GM12878 (cell line): ENCODE data around the gene COX6B2. TPM values are rescaled to one million over a fixed set of nuclear protein-coding genes. Genes with fewer than 3 reads are reported as not detected.

Experiments
- CHD4 ChIP-seq: fragments of 200-600 bp; sonication (generic); IDR thresholded peaks from 2 replicates; pipeline ENCODE4 v1.6.1; 2016; ENCODE audit warnings: mild to moderate bottlenecking
- CREM ChIP-seq: IDR thresholded peaks from 2 replicates; pipeline ENCODE4 v1.6.1; 2014; ENCODE audit warnings: antibody characterized with exemption, low read depth
- EED ChIP-seq: sonication (generic); IDR thresholded peaks from 2 replicates; pipeline ENCODE4 v1.6.1; 2016; ENCODE audit warnings: antibody characterized with exemption, low read depth
- EP300 ChIP-seq, 2 experiments: fragments of 150-350 bp in 1 of 2; IDR thresholded peaks; 2 replicates each; pipeline ENCODE4 v1.6.1; 2011 to 2012; ENCODE audit warnings: low read depth in 2 of 2, low read length in 2 of 2, borderline replicate concordance in 1 of 2, improper control_type of control experiment in 1 of 2, inconsistent platforms in 1 of 2; ENCODE audit not compliant: control insufficient read depth in 1 of 2
- GABPA ChIP-seq: IDR thresholded peaks from 2 replicates; pipeline ENCODE4 v1.6.1; 2014; ENCODE audit warnings: antibody characterized with exemption, low read depth, mild to moderate bottlenecking, inconsistent platforms
- IKZF1 ChIP-seq: fragments of 450-650 bp; conservative IDR thresholded peaks from 2 replicates; pipeline ENCODE4 v1.6.1; 2017; ENCODE audit warnings: antibody characterized with exemption, mild to moderate bottlenecking
- IRF5 ChIP-seq: fragments of 450-650 bp; IDR thresholded peaks from 2 replicates; pipeline ENCODE4 v1.6.1; 2017; ENCODE audit warnings: borderline replicate concordance
- KAT2A ChIP-seq: conservative IDR thresholded peaks from 2 replicates; pipeline ENCODE4 v1.6.1; 2011; ENCODE audit warnings: low read depth, low read length; ENCODE audit not compliant: control insufficient read depth
- MLLT1 ChIP-seq: fragments of 450-650 bp; IDR thresholded peaks from 2 replicates; pipeline ENCODE4 v1.6.1; 2016; ENCODE audit warnings: mild to moderate bottlenecking
- MTA2 ChIP-seq: fragments of 450-650 bp; IDR thresholded peaks from 2 replicates; pipeline ENCODE4 v1.6.1; 2016; ENCODE audit warnings: low read depth, mild to moderate bottlenecking, moderate library complexity
- NFYA ChIP-seq: IDR thresholded peaks from 2 replicates; pipeline ENCODE4 v1.6.1; 2011; ENCODE audit warnings: low read depth, mild to moderate bottlenecking, low read length, improper control_type of control experiment, borderline replicate concordance
- PAX5 ChIP-seq: IDR thresholded peaks from 2 replicates; pipeline ENCODE4 v1.6.1; 2011; ENCODE audit warnings: low read depth, low read length, borderline replicate concordance
- RBBP5 ChIP-seq: fragments of 200-600 bp; sonication (generic); conservative IDR thresholded peaks from 2 replicates; pipeline ENCODE4 v1.6.1; 2016
- REST ChIP-seq: IDR thresholded peaks from 2 replicates; pipeline ENCODE4 v1.6.1; 2012; ENCODE audit warnings: mild to moderate bottlenecking, low read depth, low read length
- SIX5 ChIP-seq: IDR thresholded peaks from 2 replicates; pipeline ENCODE4 v1.6.1; 2011; ENCODE audit warnings: mild to moderate bottlenecking, low read depth, low read length, moderate library complexity; ENCODE audit not compliant: severe bottlenecking
- SPI1 ChIP-seq: IDR thresholded peaks from 2 replicates; pipeline ENCODE4 v1.6.1; 2011; ENCODE audit warnings: low read depth, mild to moderate bottlenecking, low read length, moderate library complexity, borderline replicate concordance; ENCODE audit not compliant: insufficient read depth
- SUZ12 ChIP-seq: fragments of 200-600 bp; sonication (generic); IDR thresholded peaks from one replicate; pipeline ENCODE4 v1.6.1; 2018; ENCODE audit warnings: antibody characterized with exemption, mild to moderate bottlenecking; ENCODE audit not compliant: unreplicated experiment
- TCF12 ChIP-seq: IDR thresholded peaks from 2 replicates; pipeline ENCODE4 v1.6.1; 2011; ENCODE audit warnings: low read depth, mild to moderate bottlenecking, low read length
- ZNF24 ChIP-seq: fragments of 450-650 bp; IDR thresholded peaks from 2 replicates; pipeline ENCODE4 v1.6.1; 2017; ENCODE audit warnings: antibody characterized with exemption, mild to moderate bottlenecking
- polyA plus RNA-seq, 11 experiments: library from polyadenylated mRNA; depleted of rRNA in 4 of 11; unstranded in 6 of 11; stranded (reverse) in 5 of 11; fragments of >200 nt; fragmentation: Nextera tagmentation in 4 of 11; fragmentation: Illumina TruSeq in 1 of 11; extraction: Ambion mirVana in 4 of 11; extraction: Trizol in 1 of 11; gene quantifications; 1 replicate in 1 of 11; 2 replicates in 10 of 11; pipeline versions ENCODE4 v1.2.1 to v1.2.3, GENCODE V29; 2011 to 2016; ENCODE audit warnings: inconsistent platforms in 2 of 11, missing spikeins in 2 of 11, low read depth in 1 of 11
- total RNA-seq, 4 experiments: library from RNA; depleted of rRNA in 3 of 4; stranded (reverse); fragments of >200 nt in 3 of 4; fragmentation: Illumina TruSeq in 1 of 4; extraction: Trizol in 1 of 4; gene quantifications; 2 replicates each; pipeline versions ENCODE4 v1.2.1 to v1.2.3, GENCODE V29; 2013 to 2021
- TF ChIP-seq, protein P1 (sequence below): fragments of 450-650 bp; IDR thresholded peaks from 2 replicates; pipeline ENCODE4 v1.6.1; 2017; ENCODE audit warnings: mild to moderate bottlenecking, moderate library complexity

The COX6B2 gene
- total and polyA plus RNA-seq, 10 of the 15 experiments (the other 5 are each of a cell fraction or from before 2014, with no cell fraction given): 0.05 to 0.08 (median 0.07) TPM; not detected in 6

- no peak for TF ChIP-seq RBBP5
- TF ChIP-seq MTA2: no peak
- no peak for TF ChIP-seq CHD4
- TF ChIP-seq IRF5: no peak
- no peak for TF ChIP-seq EED
- TF ChIP-seq SPI1: peak; percentile 90
- TF ChIP-seq CREM: peak; percentile 70
- no peak for TF ChIP-seq EP300 (IDR thresholded peaks at IDR 0.05; ENCODE audit: borderline replicate concordance in 1 of 2, control insufficient read depth in 1 of 2, low read depth in 2 of 2, low read length in 2 of 2)
- TF ChIP-seq, protein P1, sequence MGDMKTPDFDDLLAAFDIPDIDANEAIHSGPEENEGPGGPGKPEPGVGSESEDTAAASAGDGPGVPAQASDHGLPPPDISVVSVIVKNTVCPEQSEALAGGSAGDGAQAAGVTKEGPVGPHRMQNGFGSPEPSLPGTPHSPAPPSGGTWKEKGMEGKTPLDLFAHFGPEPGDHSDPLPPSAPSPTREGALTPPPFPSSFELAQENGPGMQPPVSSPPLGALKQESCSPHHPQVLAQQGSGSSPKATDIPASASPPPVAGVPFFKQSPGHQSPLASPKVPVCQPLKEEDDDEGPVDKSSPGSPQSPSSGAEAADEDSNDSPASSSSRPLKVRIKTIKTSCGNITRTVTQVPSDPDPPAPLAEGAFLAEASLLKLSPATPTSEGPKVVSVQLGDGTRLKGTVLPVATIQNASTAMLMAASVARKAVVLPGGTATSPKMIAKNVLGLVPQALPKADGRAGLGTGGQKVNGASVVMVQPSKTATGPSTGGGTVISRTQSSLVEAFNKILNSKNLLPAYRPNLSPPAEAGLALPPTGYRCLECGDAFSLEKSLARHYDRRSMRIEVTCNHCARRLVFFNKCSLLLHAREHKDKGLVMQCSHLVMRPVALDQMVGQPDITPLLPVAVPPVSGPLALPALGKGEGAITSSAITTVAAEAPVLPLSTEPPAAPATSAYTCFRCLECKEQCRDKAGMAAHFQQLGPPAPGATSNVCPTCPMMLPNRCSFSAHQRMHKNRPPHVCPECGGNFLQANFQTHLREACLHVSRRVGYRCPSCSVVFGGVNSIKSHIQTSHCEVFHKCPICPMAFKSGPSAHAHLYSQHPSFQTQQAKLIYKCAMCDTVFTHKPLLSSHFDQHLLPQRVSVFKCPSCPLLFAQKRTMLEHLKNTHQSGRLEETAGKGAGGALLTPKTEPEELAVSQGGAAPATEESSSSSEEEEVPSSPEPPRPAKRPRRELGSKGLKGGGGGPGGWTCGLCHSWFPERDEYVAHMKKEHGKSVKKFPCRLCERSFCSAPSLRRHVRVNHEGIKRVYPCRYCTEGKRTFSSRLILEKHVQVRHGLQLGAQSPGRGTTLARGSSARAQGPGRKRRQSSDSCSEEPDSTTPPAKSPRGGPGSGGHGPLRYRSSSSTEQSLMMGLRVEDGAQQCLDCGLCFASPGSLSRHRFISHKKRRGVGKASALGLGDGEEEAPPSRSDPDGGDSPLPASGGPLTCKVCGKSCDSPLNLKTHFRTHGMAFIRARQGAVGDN: peak; percentile 73
- peak; percentile 63; the same call in 1 of the 2 replicates for TF ChIP-seq PAX5
- TF ChIP-seq SIX5: no peak
- TF ChIP-seq REST: peak; percentile 56; the same call in 1 of the 2 replicates
- TF ChIP-seq SUZ12: no peak
- TF ChIP-seq TCF12: peak; percentile 83; the same call in 1 of the 2 replicates
- peak; percentile 89 for TF ChIP-seq GABPA
- no peak for TF ChIP-seq KAT2A
- peak; percentile 59 for TF ChIP-seq IKZF1
- peak; percentile 88 for TF ChIP-seq MLLT1
- no peak for TF ChIP-seq ZNF24
- TF ChIP-seq NFYA: no peak
Measured at GRCh38 chr19:55385724-55386492, 31.4 kb upstream of the COX6B2 start, which contains the start of gene RPL28 (continued).
